Measurements from ENCODE around the gene PKP4.

- TF ChIP-seq POLR2A (IDR thresholded peaks at IDR 0.05; ENCODE audit: extremely low read depth, insufficient read length), result no peak
- TF ChIP-seq, protein P1, sequence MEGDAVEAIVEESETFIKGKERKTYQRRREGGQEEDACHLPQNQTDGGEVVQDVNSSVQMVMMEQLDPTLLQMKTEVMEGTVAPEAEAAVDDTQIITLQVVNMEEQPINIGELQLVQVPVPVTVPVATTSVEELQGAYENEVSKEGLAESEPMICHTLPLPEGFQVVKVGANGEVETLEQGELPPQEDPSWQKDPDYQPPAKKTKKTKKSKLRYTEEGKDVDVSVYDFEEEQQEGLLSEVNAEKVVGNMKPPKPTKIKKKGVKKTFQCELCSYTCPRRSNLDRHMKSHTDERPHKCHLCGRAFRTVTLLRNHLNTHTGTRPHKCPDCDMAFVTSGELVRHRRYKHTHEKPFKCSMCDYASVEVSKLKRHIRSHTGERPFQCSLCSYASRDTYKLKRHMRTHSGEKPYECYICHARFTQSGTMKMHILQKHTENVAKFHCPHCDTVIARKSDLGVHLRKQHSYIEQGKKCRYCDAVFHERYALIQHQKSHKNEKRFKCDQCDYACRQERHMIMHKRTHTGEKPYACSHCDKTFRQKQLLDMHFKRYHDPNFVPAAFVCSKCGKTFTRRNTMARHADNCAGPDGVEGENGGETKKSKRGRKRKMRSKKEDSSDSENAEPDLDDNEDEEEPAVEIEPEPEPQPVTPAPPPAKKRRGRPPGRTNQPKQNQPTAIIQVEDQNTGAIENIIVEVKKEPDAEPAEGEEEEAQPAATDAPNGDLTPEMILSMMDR (IDR thresholded peaks at IDR 0.05; ENCODE audit: low read depth, low read length), result no peak
Measured at GRCh38 chr2:158629116-158629515, 172.4 kb downstream of the PKP4 start.
